Chondrocyte (in vitro differentiated cells): ENCODE measurements around the gene KRT83. TPM values are rescaled to one million over a fixed set of nuclear protein-coding genes. Genes with fewer than 3 reads are reported as not detected.

Experiments used
- DNase-seq: peaks from one replicate; pipeline ENCODE4 v3.0.0; 2021; ENCODE audit warnings: mixed read lengths, low spot score
- H3K27ac Mint-ChIP-seq: one replicate; pipeline ENCODE4 v1.8.0; 2021; ENCODE audit warnings: mild to moderate bottlenecking, moderate library complexity, mixed read lengths; ENCODE audit not compliant: unreplicated experiment
- H3K27me3 Mint-ChIP-seq: 2 replicates; pipeline ENCODE4 v1.8.0; 2021; ENCODE audit warnings: low read depth, mixed read lengths
- H3K36me3 Mint-ChIP-seq: 2 replicates; pipeline ENCODE4 v1.8.0; 2021; ENCODE audit warnings: low read depth, mixed read lengths
- H3K4me1 Mint-ChIP-seq: 2 replicates; pipeline ENCODE4 v1.8.0; 2021; ENCODE audit warnings: low read depth, mild to moderate bottlenecking, mixed read lengths
- H3K4me3 Mint-ChIP-seq: one replicate; pipeline ENCODE4 v1.8.0; 2021; ENCODE audit warnings: mild to moderate bottlenecking, moderate library complexity, mixed read lengths; ENCODE audit not compliant: unreplicated experiment
- H3K9me3 Mint-ChIP-seq: 2 replicates; pipeline ENCODE4 v1.8.0; 2021; ENCODE audit warnings: low read depth, mixed read lengths
- CTCF ChIP-seq: fragments of 200-600 bp; sonication (generic); IDR thresholded peaks from 2 replicates; pipeline ENCODE4 v1.5.0; 2021; ENCODE audit warnings: antibody characterized with exemption, mild to moderate bottlenecking, moderate library complexity
- total RNA-seq: library from RNA; stranded (reverse); gene quantifications from 3 replicates; pipeline ENCODE4 v1.2.1, GENCODE V29; 2021

The KRT83 gene
- total RNA-seq, 1 donor from 2014 or later, result not detected

DNA sequence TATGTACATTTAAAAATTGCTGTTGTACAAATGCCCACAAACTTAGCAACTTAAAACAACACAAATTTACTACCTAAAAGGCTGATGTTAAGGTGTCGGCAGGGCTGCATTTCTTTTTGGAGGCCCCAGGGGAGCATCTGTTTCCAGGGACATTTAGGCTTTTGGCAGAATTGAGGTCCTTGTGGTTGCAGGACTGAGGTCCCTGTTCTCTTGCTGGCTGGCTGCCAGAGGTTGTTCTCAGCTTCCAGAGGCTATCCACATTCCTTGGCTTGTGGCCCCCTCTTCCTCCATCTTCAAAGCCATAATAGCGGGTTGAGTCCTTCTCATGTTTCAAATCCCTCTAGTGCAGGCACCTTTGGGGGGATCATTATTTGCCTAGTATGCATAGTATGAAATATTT lies 22.4 kb upstream of the KRT83 start:
- H3K4me3 Mint-ChIP-seq, result no peak overlapping the region
- no peak for DNase-seq
- H3K27me3 Mint-ChIP-seq, result peaks cover 23% of the 10 kb centered on the region
- H3K27ac Mint-ChIP-seq, result no peak overlapping the region
- no peak for TF ChIP-seq CTCF
- H3K36me3 Mint-ChIP-seq, result peaks cover under 1% of the 10 kb centered on the region
- peaks cover 3% of the 10 kb centered on the region for H3K9me3 Mint-ChIP-seq
- H3K4me1 Mint-ChIP-seq, result peaks cover 5% of the 10 kb centered on the region

DNA sequence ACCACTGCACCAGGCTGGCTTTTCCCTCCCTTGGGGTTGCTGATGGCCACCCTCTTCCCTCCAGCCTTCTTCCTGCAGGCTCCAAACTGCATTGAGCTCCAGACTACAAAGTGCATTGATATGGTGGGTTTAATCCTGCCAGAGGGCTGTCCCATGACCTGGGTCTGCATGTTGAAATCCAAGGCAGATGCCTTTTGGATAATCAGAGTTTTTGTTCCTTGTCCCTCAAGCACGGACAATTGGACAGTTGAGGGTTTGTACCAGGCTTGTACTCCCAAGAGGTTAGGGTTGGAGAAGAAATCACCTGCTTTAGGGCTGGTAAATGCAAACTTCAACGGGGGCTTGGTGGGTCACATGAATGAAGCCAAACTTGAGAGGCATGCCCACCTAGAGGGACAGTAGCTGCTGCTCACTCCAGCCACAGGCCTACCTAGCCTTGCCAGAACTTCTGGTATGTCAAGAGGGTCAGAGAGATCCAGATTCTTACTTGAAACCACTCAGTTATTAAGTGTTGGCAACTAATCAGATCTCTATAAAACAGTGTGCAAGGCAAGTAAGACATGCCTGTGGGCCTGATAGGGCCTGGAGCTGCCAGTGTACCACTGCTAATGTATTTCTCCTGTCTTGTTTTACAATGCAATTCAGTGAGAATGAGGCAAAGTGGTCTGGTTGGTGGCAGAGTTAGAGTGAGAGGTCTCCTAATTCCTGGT lies 21.7 kb upstream of the KRT83 start:
- TF ChIP-seq CTCF, result no peak
- Mint-ChIP-seq H3K9me3 (peaks cover 3% of the 10 kb centered on the region), H3K4me1 (peaks cover 5% of the 10 kb centered on the region), H3K4me3 (no peak overlapping the region), H3K27ac (no peak overlapping the region), H3K36me3 (peaks cover 1% of the 10 kb centered on the region), H3K27me3 (peaks cover 20% of the 10 kb centered on the region)
- DNase-seq, result no peak

DNA sequence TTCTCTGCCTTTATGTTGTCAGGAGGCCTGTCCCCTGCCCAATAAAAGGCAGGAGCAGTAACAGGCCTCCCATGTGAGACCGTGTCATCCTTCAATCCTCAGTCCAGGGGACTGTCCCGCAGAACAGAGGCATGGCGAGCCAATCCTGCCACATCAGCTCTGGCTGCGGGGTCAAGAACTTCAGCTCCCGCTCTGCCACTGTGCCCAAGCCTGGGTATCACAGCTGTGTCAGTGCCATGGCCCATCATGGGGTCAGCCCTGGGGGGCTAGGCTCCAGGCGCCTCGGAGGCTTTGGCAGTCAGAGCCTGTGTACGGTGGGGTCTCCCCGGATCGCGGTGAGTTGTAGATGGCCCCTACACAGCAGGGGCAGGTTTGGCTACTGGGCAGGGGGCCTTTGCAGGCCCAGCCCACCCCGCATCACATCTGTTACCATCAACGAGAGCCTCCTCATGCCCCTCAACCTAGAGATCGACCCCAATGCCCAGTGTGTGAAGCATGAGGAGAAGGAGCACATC lies 19.9 kb upstream of the KRT83 start:
- no peak for DNase-seq
- Mint-ChIP-seq H3K9me3 (peaks cover 11% of the 10 kb centered on the region), H3K4me3 (no peak overlapping the region), H3K36me3 (peaks cover 1% of the 10 kb centered on the region), H3K27me3 (peaks cover 18% of the 10 kb centered on the region), H3K4me1 (peaks cover 12% of the 10 kb centered on the region), H3K27ac (no peak overlapping the region)
- no peak for TF ChIP-seq CTCF

- Mint-ChIP-seq H3K36me3 (peaks cover 1% of the 10 kb centered on the region), H3K27ac (no peak overlapping the region), H3K9me3 (peaks cover 8% of the 10 kb centered on the region), H3K4me1 (peaks cover 13% of the 10 kb centered on the region), H3K27me3 (peaks cover 18% of the 10 kb centered on the region), H3K4me3 (no peak overlapping the region)
- no peak for TF ChIP-seq CTCF
- DNase-seq, result no peak
Measured at GRCh38 chr12:52338241-52338960, 17.2 kb upstream of the KRT83 start.

DNA sequence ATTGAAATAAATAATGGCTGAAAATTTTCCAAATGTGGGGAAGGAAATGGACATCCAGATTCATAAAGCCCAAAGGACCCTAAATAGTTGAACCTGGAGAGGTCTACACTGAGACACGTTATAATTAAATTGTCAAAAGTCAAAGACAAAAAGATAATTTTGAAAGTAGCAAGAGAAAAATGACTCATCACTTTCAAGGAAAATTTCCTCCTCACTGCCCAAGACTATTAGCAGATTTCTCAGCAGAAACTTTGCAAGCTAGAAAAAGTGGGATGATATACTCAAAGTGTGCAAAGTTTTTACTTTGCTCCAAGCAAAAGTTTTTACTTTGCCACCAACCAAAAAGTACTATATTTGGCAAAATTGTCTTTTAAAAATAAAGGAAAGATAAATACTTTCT lies 15.9 kb upstream of the KRT83 start:
- Mint-ChIP-seq H3K4me1 (peaks cover 13% of the 10 kb centered on the region), H3K27me3 (peaks cover 21% of the 10 kb centered on the region), H3K36me3 (peaks cover 1% of the 10 kb centered on the region), H3K9me3 (peaks cover 8% of the 10 kb centered on the region), H3K4me3 (no peak overlapping the region), H3K27ac (peak overlapping the region; percentile 18)
- no peak for TF ChIP-seq CTCF
- DNase-seq, result no peak
